ENCODE measurements around the gene ST3GAL4. TPM values are rescaled to one million over a fixed set of nuclear protein-coding genes. Genes with fewer than 3 reads are reported as not detected.
"Not testable (repeated sequence)": the region's sequence is repeated elsewhere in the genome, so short reads cannot be mapped to it uniquely, and the experiment has no call there.

The ST3GAL4 gene
- total and polyA plus RNA-seq, 9 of the 15 experiments (the other 6 are each of a cell fraction or from before 2014, with no cell fraction given): 0.27 to 22.9 (median 10.5) TPM

GRCh38 chr11:126382641-126383040 lies 27.2 kb downstream of the ST3GAL4 start:
- in situ Hi-C loops (cut with MboI); CTCF ChIA-PET (ENCODE audit: low intra/inter-chr PET ratio): not testable (repeated sequence)

GRCh38 chr11:126383339-126384335 lies 28.2 kb downstream of the ST3GAL4 start:
- no peaks in the 10 kb centered on the region for H3K27me3 ChIP-seq (ENCODE audit: control insufficient read depth in 2 of 2, insufficient read depth in 2 of 2, low read length in 2 of 2)
- in situ Hi-C loops (cut with MboI): no loop called here
- peaks cover 0 to 9% of the 10 kb centered on the region in 2 experiments for H3K4me1 ChIP-seq (replicated peaks in 1 of 2; ENCODE audit: control insufficient read depth in 2 of 2, insufficient read depth in 2 of 2, low read length in 2 of 2)
- ATAC-seq (peak; percentile 37; the same call in 2 of the 3 replicates), FAIRE-seq (no peak), DNase-seq (ENCODE audit: extremely low read depth in 1 of 4, low spot score in 3 of 4) (no peak)
- no peaks in the 10 kb centered on the region for H3K9me3 ChIP-seq (replicated peaks; ENCODE audit: control insufficient read depth, insufficient read depth, low read depth, low read length)
- no peaks in the 10 kb centered on the region for H3K9me1 ChIP-seq (ENCODE audit: control insufficient read depth, insufficient read depth, low read length)
- H3K9ac ChIP-seq (ENCODE audit: insufficient read depth in 1 of 2, low read depth in 2 of 2, low read length in 2 of 2): peak overlapping the region in 1 of 2 experiments; percentile 52; a peak in 2 of 4 replicates
- no peak overlapping the region for H3K27ac ChIP-seq (ENCODE audit: extremely low read depth, low read depth, low read length)
- peaks cover 8% of the 10 kb centered on the region; the same call in 1 of the 2 replicates for H4K20me1 ChIP-seq (replicated peaks; ENCODE audit: control insufficient read depth, insufficient read depth, low read length)
- no peak overlapping the region for H2AFZ ChIP-seq (ENCODE audit: low read depth, low read length)
- ChIA-PET CTCF (ENCODE audit: low intra/inter-chr PET ratio) (no interaction called here), POLR2A (no interaction called here)
- H3K4me2 ChIP-seq (ENCODE audit: insufficient read depth, low read length): no peak overlapping the region
- WGBS (ENCODE audit: insufficient coverage, low coverage, missing lambda C conversion rate): 42% methylated on average over 17 of the region's 20 CpGs
- H3K36me3 ChIP-seq (ENCODE audit: control insufficient read depth, insufficient read depth, low read length): no peaks in the 10 kb centered on the region
- BruUV-seq (replicated peaks): no TSS peak
- H3K79me2 ChIP-seq (ENCODE audit: control insufficient read depth, insufficient read depth, low read length): no peaks in the 10 kb centered on the region
- no peak overlapping the region for H3K4me3 ChIP-seq
- intact Hi-C loops (cut with micrococcal nuclease): no loop called here
- TF ChIP-seq POU5F1 (IDR thresholded peaks at IDR 0.05; ENCODE audit: borderline replicate concordance, low read depth, low read length, partially characterized antibody) (no peak), AFF1 (IDR thresholded peaks at IDR 0.05; ENCODE audit: low read depth in 1 of 2, partially characterized antibody in 2 of 2) (no peak), ZNF165 (CRISPR knock-in tag; IDR thresholded peaks at IDR 0.05; ENCODE audit: borderline replicate concordance) (no peak), HMG20B (CRISPR knock-in tag; IDR thresholded peaks at IDR 0.05) (no peak), USF1 (CRISPR knock-in tag; IDR thresholded peaks at IDR 0.05) (no peak), ATF3 (IDR thresholded peaks at IDR 0.05) (no peak), ATF3 (CRISPR knock-in tag; conservative IDR thresholded peaks at IDR 0.05) (no peak)

More at GRCh38 chr11:126382641-126383040, 27.2 kb downstream of the ST3GAL4 start:
- 62% methylated on average over 3 of the region's 4 CpGs for WGBS (ENCODE audit: insufficient coverage, low coverage, missing lambda C conversion rate)
- H3K9ac ChIP-seq (ENCODE audit: insufficient read depth in 1 of 2, low read depth in 2 of 2, low read length in 2 of 2); H4K20me1 ChIP-seq (replicated peaks; ENCODE audit: control insufficient read depth, insufficient read depth, low read length); H3K4me1 ChIP-seq (replicated peaks in 1 of 2; ENCODE audit: control insufficient read depth in 2 of 2, insufficient read depth in 2 of 2, low read length in 2 of 2); H3K79me2 ChIP-seq (ENCODE audit: control insufficient read depth, insufficient read depth, low read length); intact Hi-C loops (cut with micrococcal nuclease); H3K4me3 ChIP-seq; H3K27me3 ChIP-seq (ENCODE audit: control insufficient read depth in 2 of 2, insufficient read depth in 2 of 2, low read length in 2 of 2); H3K9me1 ChIP-seq (ENCODE audit: control insufficient read depth, insufficient read depth, low read length); BruUV-seq (replicated peaks); DNase-seq (ENCODE audit: extremely low read depth in 1 of 4, low spot score in 3 of 4); ATAC-seq; H3K9me3 ChIP-seq (replicated peaks; ENCODE audit: control insufficient read depth, insufficient read depth, low read depth, low read length); H2AFZ ChIP-seq (ENCODE audit: low read depth, low read length); POLR2A ChIA-PET; H3K36me3 ChIP-seq (ENCODE audit: control insufficient read depth, insufficient read depth, low read length); H3K27ac ChIP-seq (ENCODE audit: extremely low read depth, low read depth, low read length); H3K4me2 ChIP-seq (ENCODE audit: insufficient read depth, low read length); FAIRE-seq: not testable (repeated sequence)

All from K562 (cell line).